ENCODE data around the gene STIM1. TPM values are rescaled to one million over a fixed set of nuclear protein-coding genes. Genes with fewer than 3 reads are reported as not detected.
A peak's percentile ranks its signal among the peaks of the same experiment; 100 is the strongest.

The STIM1 gene
- total RNA-seq, 1 experiment from 2014 or later, result 55.1 TPM

DNA sequence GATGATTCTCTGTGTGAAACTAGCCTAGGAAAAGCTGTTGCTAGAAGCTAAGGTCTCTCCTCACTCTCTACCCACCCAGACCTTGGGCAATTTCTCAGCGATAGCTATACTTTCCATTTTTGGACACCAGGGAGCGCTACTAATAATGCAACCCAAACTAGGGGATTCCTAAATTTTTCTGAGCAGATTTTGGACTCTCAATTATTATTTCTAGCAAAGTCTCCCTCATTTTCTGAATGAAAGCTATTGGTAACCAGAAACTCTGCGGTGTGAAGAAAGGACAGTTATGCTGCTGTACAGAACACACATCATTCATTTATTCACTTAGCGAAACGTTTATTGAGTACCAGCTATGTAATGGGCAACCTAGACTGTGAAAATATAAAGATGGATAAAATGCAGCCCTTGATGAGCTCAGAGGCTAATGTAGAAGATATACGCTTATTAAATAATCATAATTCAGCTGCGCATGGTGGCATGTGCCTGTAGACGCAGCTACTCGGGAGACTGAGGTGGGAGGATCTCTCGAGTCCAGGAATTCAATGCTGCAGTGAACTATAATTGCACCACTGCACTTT is 6.1 kb upstream of the STIM1 start:
- Histone ChIP-seq H3K36me3 (ENCODE audit: control insufficient read depth, insufficient read depth, low read length) (no peaks in the 10 kb centered on the region), H3K4me1 (peaks cover 7% of the 10 kb centered on the region), H3K9me3 (no peaks in the 10 kb centered on the region), H3K4me3 (ENCODE audit: low read depth, low read length) (no peak overlapping the region), H3K27me3 (replicated peaks; ENCODE audit: control insufficient read depth, insufficient read depth, low read length) (no peaks in the 10 kb centered on the region)
- DNase-seq, result peak in 1 of 2 experiments; percentile 70
- ChIA-PET POLR2A (interaction anchor here (0.6 to 1.4 kb wide), 2 partner anchors 9 to 56 kb away, joined by 4 to 10 read pairs; partner anchors contain the start of gene RHOG), CTCF (interaction anchor here (0.6 to 3.4 kb wide), 28 partner anchors 8 to 338 kb away, joined by 3 to 81 read pairs (median 4); partner anchors contain the start of gene RHOG)
- TF ChIP-seq, protein P1, sequence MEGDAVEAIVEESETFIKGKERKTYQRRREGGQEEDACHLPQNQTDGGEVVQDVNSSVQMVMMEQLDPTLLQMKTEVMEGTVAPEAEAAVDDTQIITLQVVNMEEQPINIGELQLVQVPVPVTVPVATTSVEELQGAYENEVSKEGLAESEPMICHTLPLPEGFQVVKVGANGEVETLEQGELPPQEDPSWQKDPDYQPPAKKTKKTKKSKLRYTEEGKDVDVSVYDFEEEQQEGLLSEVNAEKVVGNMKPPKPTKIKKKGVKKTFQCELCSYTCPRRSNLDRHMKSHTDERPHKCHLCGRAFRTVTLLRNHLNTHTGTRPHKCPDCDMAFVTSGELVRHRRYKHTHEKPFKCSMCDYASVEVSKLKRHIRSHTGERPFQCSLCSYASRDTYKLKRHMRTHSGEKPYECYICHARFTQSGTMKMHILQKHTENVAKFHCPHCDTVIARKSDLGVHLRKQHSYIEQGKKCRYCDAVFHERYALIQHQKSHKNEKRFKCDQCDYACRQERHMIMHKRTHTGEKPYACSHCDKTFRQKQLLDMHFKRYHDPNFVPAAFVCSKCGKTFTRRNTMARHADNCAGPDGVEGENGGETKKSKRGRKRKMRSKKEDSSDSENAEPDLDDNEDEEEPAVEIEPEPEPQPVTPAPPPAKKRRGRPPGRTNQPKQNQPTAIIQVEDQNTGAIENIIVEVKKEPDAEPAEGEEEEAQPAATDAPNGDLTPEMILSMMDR (IDR thresholded peaks at IDR 0.05; ENCODE audit: insufficient read depth in 1 of 2, low read depth in 1 of 2, low read length in 1 of 2, severe bottlenecking in 1 of 2, unreplicated experiment in 1 of 2), result peak; percentile 67 to 74
- H3K9me3 Mint-ChIP-seq (ENCODE audit: unreplicated experiment), result no peaks in the 10 kb centered on the region
- peaks cover 19% of the 10 kb centered on the region for H3K4me1 Mint-ChIP-seq (ENCODE audit: low read depth, unreplicated experiment)
- no peaks in the 10 kb centered on the region for H3K27me3 Mint-ChIP-seq (ENCODE audit: insufficient read depth, unreplicated experiment)
- no TSS peak for BruUV-seq (replicated peaks)
- H3K27ac Mint-ChIP-seq (ENCODE audit: unreplicated experiment), result no peak overlapping the region
- intact Hi-C loops (cut with micrococcal nuclease; ENCODE audit: unreplicated experiment), result loop anchor here (1.0 kb wide), 1 partner anchor 223 kb away; no protein-coding TSS in a partner anchor
- peaks cover 6% of the 10 kb centered on the region for H3K36me3 Mint-ChIP-seq (ENCODE audit: insufficient read depth, unreplicated experiment)
- no peak overlapping the region for H3K4me3 Mint-ChIP-seq (ENCODE audit: unreplicated experiment)

DNA sequence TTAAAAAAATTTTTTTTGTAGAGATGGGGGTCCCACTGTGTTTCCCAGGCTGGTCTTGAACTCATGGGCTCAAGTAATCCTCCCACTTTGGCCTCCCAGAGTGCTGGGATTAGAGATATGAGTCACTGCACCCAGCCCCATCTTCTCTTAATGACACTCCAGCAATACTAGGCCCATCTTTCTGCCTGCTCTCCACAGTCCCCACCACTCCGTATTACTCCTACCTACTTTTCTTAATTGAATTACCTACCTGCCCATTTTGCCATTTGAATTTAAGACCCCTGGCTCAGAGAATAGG is 2.0 kb upstream of the STIM1 start:
- Histone ChIP-seq H3K36me3 (ENCODE audit: control insufficient read depth, insufficient read depth, low read length) (no peaks in the 10 kb centered on the region), H3K4me3 (ENCODE audit: low read depth, low read length) (no peak overlapping the region), H3K27me3 (replicated peaks; ENCODE audit: control insufficient read depth, insufficient read depth, low read length) (no peaks in the 10 kb centered on the region), H3K4me1 (peaks cover 15% of the 10 kb centered on the region), H3K9me3 (no peaks in the 10 kb centered on the region)
- no peak for DNase-seq
- ChIA-PET POLR2A (no interaction called here), CTCF (interaction anchor here (2.2 kb wide), 1 partner anchor 24 kb away, joined by 24 read pairs; no protein-coding TSS in a partner anchor)
- TF ChIP-seq, protein P1 (IDR thresholded peaks at IDR 0.05; ENCODE audit: insufficient read depth in 1 of 2, low read depth in 1 of 2, low read length in 1 of 2, severe bottlenecking in 1 of 2, unreplicated experiment in 1 of 2), result no peak
- H3K4me3 Mint-ChIP-seq (ENCODE audit: unreplicated experiment), result no peak overlapping the region
- H3K36me3 Mint-ChIP-seq (ENCODE audit: insufficient read depth, unreplicated experiment), result peaks cover 17% of the 10 kb centered on the region
- H3K27ac Mint-ChIP-seq (ENCODE audit: unreplicated experiment), result no peak overlapping the region
- intact Hi-C loops (cut with micrococcal nuclease; ENCODE audit: unreplicated experiment), result no loop called here
- BruUV-seq (replicated peaks), result no TSS peak
- H3K4me1 Mint-ChIP-seq (ENCODE audit: low read depth, unreplicated experiment), result peaks cover 33% of the 10 kb centered on the region
- H3K27me3 Mint-ChIP-seq (ENCODE audit: insufficient read depth, unreplicated experiment), result no peaks in the 10 kb centered on the region
- no peaks in the 10 kb centered on the region for H3K9me3 Mint-ChIP-seq (ENCODE audit: unreplicated experiment)

DNA sequence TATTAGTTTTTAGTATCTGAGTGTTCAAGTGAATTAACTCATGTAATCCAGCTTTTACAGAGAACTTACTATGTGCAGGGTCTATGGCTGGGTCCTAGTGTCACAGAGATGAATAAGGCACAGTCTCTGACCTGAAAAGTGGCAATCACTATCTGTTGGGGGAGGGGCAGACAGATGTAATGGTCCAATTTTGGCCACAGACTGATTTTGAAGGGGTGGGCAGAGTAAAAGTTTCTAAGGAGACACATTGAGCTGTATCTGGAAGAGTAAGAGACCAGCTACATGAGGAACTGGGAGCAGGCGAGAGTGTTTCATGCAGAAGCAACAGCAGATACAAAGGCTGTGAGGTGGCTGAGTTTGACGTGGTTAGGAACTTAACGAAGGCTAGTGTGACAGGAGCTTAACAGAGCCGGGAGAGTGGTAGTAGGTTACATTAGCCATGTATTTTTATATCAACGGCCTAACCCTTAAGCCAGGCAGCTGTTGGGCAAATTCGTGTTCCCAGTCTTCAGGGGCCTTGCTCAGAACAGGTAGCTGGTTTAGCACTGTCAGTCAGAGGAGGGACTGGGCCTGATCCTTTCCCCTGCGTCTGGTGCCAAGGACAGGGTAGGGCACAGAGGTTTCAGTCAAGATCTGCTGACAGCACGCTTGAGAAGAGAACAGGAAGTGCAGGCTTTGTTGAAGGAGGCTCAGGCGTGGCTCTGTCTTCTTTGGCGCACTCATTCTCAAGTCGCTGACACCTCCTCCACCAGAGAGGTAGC is 1.4 kb upstream of the STIM1 start:
- Mint-ChIP-seq H3K9me3 (ENCODE audit: unreplicated experiment) (no peaks in the 10 kb centered on the region), H3K4me3 (ENCODE audit: unreplicated experiment) (peak overlapping the region; percentile 84), H3K4me1 (ENCODE audit: low read depth, unreplicated experiment) (peaks cover 27% of the 10 kb centered on the region), H3K27ac (ENCODE audit: unreplicated experiment) (peak overlapping the region; percentile 69), H3K36me3 (ENCODE audit: insufficient read depth, unreplicated experiment) (peaks cover 14% of the 10 kb centered on the region), H3K27me3 (ENCODE audit: insufficient read depth, unreplicated experiment) (no peaks in the 10 kb centered on the region)
- Histone ChIP-seq H3K9me3 (no peaks in the 10 kb centered on the region), H3K27me3 (replicated peaks; ENCODE audit: control insufficient read depth, insufficient read depth, low read length) (no peaks in the 10 kb centered on the region), H3K36me3 (ENCODE audit: control insufficient read depth, insufficient read depth, low read length) (no peaks in the 10 kb centered on the region), H3K4me3 (ENCODE audit: low read depth, low read length) (no peak overlapping the region), H3K4me1 (peaks cover 15% of the 10 kb centered on the region)
- no TSS peak for BruUV-seq (replicated peaks)
- TF ChIP-seq, protein P1 (IDR thresholded peaks at IDR 0.05; ENCODE audit: insufficient read depth in 1 of 2, low read depth in 1 of 2, low read length in 1 of 2, severe bottlenecking in 1 of 2, unreplicated experiment in 1 of 2), result no peak
- POLR2A ChIA-PET, result interaction anchor here (0.8 to 2.6 kb wide), 4 partner anchors 13 to 207 kb away, joined by 3 to 11 read pairs (median 6); partner anchors contain the start of gene RHOG
- DNase-seq, result no peak
- intact Hi-C loops (cut with micrococcal nuclease; ENCODE audit: unreplicated experiment), result loop anchor here (1.0 kb wide), 3 partner anchors 105 to 218 kb away; no protein-coding TSS in a partner anchor
- CTCF ChIA-PET, result interaction anchor here (0.7 to 3.6 kb wide), 22 partner anchors 11 to 219 kb away, joined by 3 to 80 read pairs (median 7); partner anchors contain the start of gene RHOG

Data from Caco-2 (cell line).